Caco-2 (cell line): ENCODE measurements around the gene MAN2B1. TPM values are rescaled to one million over a fixed set of nuclear protein-coding genes. Genes with fewer than 3 reads are reported as not detected.
A peak's percentile ranks its signal among the peaks of the same experiment; 100 is the strongest.

Source experiments
- BruUV-seq: library from RNA; stranded (reverse); fragments of 400-500 nt; replicated peaks from 2 replicates; lab custom pipeline; 2021; lab: Mats Ljungman, UMichigan
- CTCF ChIA-PET: fragments of 300-600 bp; sonication (Branson Sonifier 250); formaldehyde crosslinking; loops from one replicate; lab custom pipeline; 2022; ENCODE audit warnings: antibody characterized with exemption; lab: Charles Lee
- POLR2A ChIA-PET: fragments of 300-600 bp; sonication (Branson Sonifier 250); formaldehyde crosslinking; loops from one replicate; lab custom pipeline; 2022; ENCODE audit warnings: antibody characterized with exemption; lab: Charles Lee
- DNase-seq, 2 experiments: peaks; one replicate each; pipeline versions ENCODE4 v3.0.0 to v3.0.0-alpha.2; 2020 to 2022
- H3K27me3 ChIP-seq: replicated peaks from 2 replicates; pipeline ENCODE4 v1.6.0; 2011; ENCODE audit warnings: low read length; ENCODE audit not compliant: control insufficient read depth, insufficient read depth
- H3K36me3 ChIP-seq: 2 replicates; pipeline ENCODE4 v1.5.1; 2011; ENCODE audit warnings: low read length; ENCODE audit not compliant: control insufficient read depth, insufficient read depth
- H3K4me1 ChIP-seq: fragments of 250-450 bp; sonication (Bioruptor Pico); 2 replicates; pipeline ENCODE4 v1.5.1; 2020; ENCODE audit warnings: mild to moderate bottlenecking
- H3K4me3 ChIP-seq: 2 replicates; pipeline ENCODE4 v1.5.1; 2011; ENCODE audit warnings: low read depth, mild to moderate bottlenecking, control low read depth, low read length
- H3K9me3 ChIP-seq: fragments of 250-450 bp; sonication (Bioruptor Pico); 2 replicates; pipeline ENCODE4 v1.5.1; 2020; ENCODE audit warnings: mild to moderate bottlenecking, moderate library complexity
- H3K27ac Mint-ChIP-seq: one replicate; pipeline ENCODE4 v1.8.0; 2022; ENCODE audit warnings: mixed read lengths; ENCODE audit not compliant: unreplicated experiment
- H3K27me3 Mint-ChIP-seq: one replicate; pipeline ENCODE4 v1.8.0; 2022; ENCODE audit warnings: mixed read lengths; ENCODE audit not compliant: insufficient read depth, unreplicated experiment
- H3K36me3 Mint-ChIP-seq: one replicate; pipeline ENCODE4 v1.8.0; 2022; ENCODE audit warnings: mild to moderate bottlenecking, mixed read lengths; ENCODE audit not compliant: insufficient read depth, unreplicated experiment
- H3K4me1 Mint-ChIP-seq: one replicate; pipeline ENCODE4 v1.8.0; 2022; ENCODE audit warnings: low read depth, mixed read lengths; ENCODE audit not compliant: unreplicated experiment
- H3K4me3 Mint-ChIP-seq: one replicate; pipeline ENCODE4 v1.8.0; 2022; ENCODE audit warnings: mild to moderate bottlenecking, moderate library complexity, mixed read lengths; ENCODE audit not compliant: unreplicated experiment
- H3K9me3 Mint-ChIP-seq: one replicate; pipeline ENCODE4 v1.8.0; 2022; ENCODE audit warnings: mixed read lengths; ENCODE audit not compliant: unreplicated experiment
- CTCF ChIP-seq, 2 experiments: fragments of 200-600 bp in 1 of 2; IDR thresholded peaks; 1 replicate in 1 of 2; 2 replicates in 1 of 2; pipeline versions ENCODE4 v1.5.1 to v1.8.0; 2011 to 2022; ENCODE audit warnings: antibody characterized with exemption in 1 of 2, control low read depth in 1 of 2, inconsistent platforms in 1 of 2, low read depth in 1 of 2, low read length in 1 of 2, mild to moderate bottlenecking in 1 of 2, moderate library complexity in 1 of 2; ENCODE audit not compliant: insufficient read depth in 1 of 2, severe bottlenecking in 1 of 2, unreplicated experiment in 1 of 2
- intact Hi-C: fragments of 100-400 bp; cut with micrococcal nuclease; formaldehyde crosslinking; loops from one replicate; pipeline ENCODE4 v1.10.0; 2022; ENCODE audit not compliant: unreplicated experiment
- total RNA-seq: library from RNA; stranded (reverse); gene quantifications from 2 replicates; pipeline ENCODE4 v1.2.3, GENCODE V29; 2022

Gene MAN2B1
- total RNA-seq, 1 experiment from 2014 or later, result 70.5 TPM

DNA sequence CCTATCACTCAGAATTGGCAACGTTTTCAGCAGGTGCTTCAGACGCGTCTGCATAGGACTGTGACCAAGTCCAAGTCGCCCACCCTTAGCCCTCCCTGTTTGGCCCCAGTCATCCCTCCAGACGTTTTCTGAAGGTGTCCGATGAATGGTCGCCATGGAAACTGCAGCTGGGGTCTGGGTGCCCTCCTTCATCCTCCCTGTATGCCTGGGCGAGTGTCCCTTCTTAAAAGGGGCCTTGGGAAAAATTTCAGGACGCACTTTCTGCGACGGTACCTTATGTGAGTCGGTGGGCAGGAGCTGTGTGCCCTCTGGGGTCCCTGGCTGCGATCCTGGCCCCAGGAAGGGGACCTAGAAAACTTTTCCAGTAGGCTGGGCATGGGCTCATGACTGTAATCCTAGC, 25.1 kb downstream of the MAN2B1 start:
- Mint-ChIP-seq H3K27ac (no peak overlapping the region), H3K4me3 (no peak overlapping the region), H3K9me3 (no peaks in the 10 kb centered on the region), H3K27me3 (no peaks in the 10 kb centered on the region), H3K36me3 (no peaks in the 10 kb centered on the region), H3K4me1 (no peaks in the 10 kb centered on the region)
- H3K4me1 ChIP-seq, result no peaks in the 10 kb centered on the region
- no peak for DNase-seq
- no peak for TF ChIP-seq CTCF (IDR thresholded peaks at IDR 0.05; ENCODE audit: insufficient read depth in 1 of 2, low read depth in 1 of 2, low read length in 1 of 2, severe bottlenecking in 1 of 2, unreplicated experiment in 1 of 2)
- POLR2A ChIA-PET, result no interaction called here
- intact Hi-C loops, result no loop called here
- no peaks in the 10 kb centered on the region for H3K36me3 ChIP-seq
- no peaks in the 10 kb centered on the region for H3K27me3 ChIP-seq
- BruUV-seq, result no TSS peak
- H3K9me3 ChIP-seq, result no peaks in the 10 kb centered on the region
- CTCF ChIA-PET, result no interaction called here
- no peak overlapping the region for H3K4me3 ChIP-seq

DNA sequence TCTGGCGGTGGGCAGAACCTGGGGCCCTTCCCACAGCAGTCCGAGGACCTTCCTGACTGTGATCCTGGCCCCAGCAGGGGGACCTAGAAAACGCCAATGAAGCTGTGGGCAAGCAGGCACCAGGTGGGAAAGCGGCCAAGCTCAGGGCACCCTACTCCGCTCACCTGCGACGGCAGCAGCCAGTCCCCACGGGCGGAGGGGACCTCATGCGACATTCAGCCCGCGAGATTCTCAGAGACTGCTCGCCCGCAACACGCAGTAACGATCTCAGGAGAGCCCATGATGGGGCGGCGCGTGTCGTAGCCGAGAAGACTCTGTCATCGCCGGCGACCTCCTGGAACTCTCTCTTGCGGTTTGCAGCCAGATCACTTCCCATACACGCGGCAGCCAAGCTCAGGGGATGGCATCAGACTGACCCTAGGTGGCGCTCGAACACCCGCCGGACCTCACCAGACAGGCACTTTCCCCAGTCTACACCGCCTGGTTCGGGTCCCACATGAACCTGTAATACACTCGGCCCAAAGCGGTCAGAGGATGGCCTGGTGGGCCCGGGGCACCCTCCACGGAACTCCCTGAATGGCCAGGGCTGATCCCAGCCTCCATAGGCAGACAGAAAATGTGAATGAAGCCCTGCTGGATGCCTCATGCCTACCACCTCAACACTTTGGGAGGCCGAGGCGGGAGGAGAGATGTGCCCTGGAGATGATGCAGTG, 26.5 kb downstream of the MAN2B1 start:
- H3K4me3 ChIP-seq, result no peak overlapping the region
- H3K36me3 ChIP-seq, result no peaks in the 10 kb centered on the region
- TF ChIP-seq CTCF (IDR thresholded peaks at IDR 0.05; ENCODE audit: insufficient read depth in 1 of 2, low read depth in 1 of 2, low read length in 1 of 2, severe bottlenecking in 1 of 2, unreplicated experiment in 1 of 2), result peak; percentile 31 to 44
- no peaks in the 10 kb centered on the region for H3K4me1 ChIP-seq
- no peaks in the 10 kb centered on the region for H3K27me3 ChIP-seq
- no peaks in the 10 kb centered on the region for H3K9me3 ChIP-seq
- Mint-ChIP-seq H3K36me3 (peaks cover 2% of the 10 kb centered on the region), H3K9me3 (no peaks in the 10 kb centered on the region), H3K4me1 (peaks cover 4% of the 10 kb centered on the region), H3K27ac (no peak overlapping the region), H3K4me3 (peak overlapping the region; percentile 27), H3K27me3 (no peaks in the 10 kb centered on the region)
- peak; percentile 62 to 66 for DNase-seq
- intact Hi-C loops, result no loop called here
- ChIA-PET POLR2A (no interaction called here), CTCF (interaction anchor here (0.8 to 1.2 kb wide), 2 partner anchors 26 to 32 kb away, joined by 4 to 5 read pairs; partner anchors contain the start of genes MAN2B1 and WDR83)
- no TSS peak for BruUV-seq

GRCh38 chr19:12638611-12639182, 27.8 kb downstream of the MAN2B1 start:
- Mint-ChIP-seq H3K9me3 (peaks cover 7% of the 10 kb centered on the region), H3K4me1 (peaks cover 6% of the 10 kb centered on the region), H3K27me3 (no peaks in the 10 kb centered on the region), H3K36me3 (peaks cover 8% of the 10 kb centered on the region), H3K27ac (no peak overlapping the region), H3K4me3 (no peak overlapping the region)
- Histone ChIP-seq H3K36me3 (no peaks in the 10 kb centered on the region), H3K4me3 (no peak overlapping the region), H3K4me1 (no peaks in the 10 kb centered on the region), H3K9me3 (no peaks in the 10 kb centered on the region), H3K27me3 (no peaks in the 10 kb centered on the region)
- ChIA-PET POLR2A (no interaction called here), CTCF (no interaction called here)
- intact Hi-C loops, result no loop called here
- BruUV-seq, result no TSS peak
- TF ChIP-seq CTCF (IDR thresholded peaks at IDR 0.05; ENCODE audit: insufficient read depth in 1 of 2, low read depth in 1 of 2, low read length in 1 of 2, severe bottlenecking in 1 of 2, unreplicated experiment in 1 of 2), result no peak
- DNase-seq, result no peak
